Erythroblast (primary cell): ENCODE data around the gene PTPRT.

ENCODE experiments used
- DNase-seq, 2 experiments: peaks; one replicate each; lab custom pipeline; 2025; lab: John Stamatoyannopoulos, UW
- GATA1 ChIP-seq: IDR thresholded peaks from 2 replicates; pipeline ENCODE4 v1.6.1; 2011; ENCODE audit warnings: low read depth, mild to moderate bottlenecking, control low read depth, low read length, moderate library complexity
- POLR2A ChIP-seq: IDR thresholded peaks from 2 replicates; pipeline ENCODE4 v1.6.1; 2011; ENCODE audit warnings: mild to moderate bottlenecking, low read length

Gene PTPRT

GRCh38 chr20:43191946-43192863 is 2.5 kb upstream of the PTPRT start:
- TF ChIP-seq POLR2A: no peak
- TF ChIP-seq GATA1: no peak
- peak; percentile 5 to 23 for DNase-seq

GRCh38 chr20:43191143-43191542 is 1.4 kb upstream of the PTPRT start:
- no peak for TF ChIP-seq POLR2A
- no peak for TF ChIP-seq GATA1
- no peak for DNase-seq

- DNase-seq: no peak
- TF ChIP-seq POLR2A (no peak), GATA1 (no peak)
Measured at GRCh38 chr20:43190332-43190953, 737 bp upstream of the PTPRT start.

- TF ChIP-seq POLR2A (no peak), GATA1 (no peak)
Measured at GRCh38 chr20:43188861-43189553, 699 bp downstream of the PTPRT start.

GRCh38 chr20:43188234-43188653 is 1.5 kb downstream of the PTPRT start:
- DNase-seq: no peak
- no peak for TF ChIP-seq GATA1
- TF ChIP-seq POLR2A: no peak

More at GRCh38 chr20:43188861-43189553, 699 bp downstream of the PTPRT start:
- DNase-seq: no peak

GRCh38 chr20:43187476-43188233 is 2.1 kb downstream of the PTPRT start:
- DNase-seq: peak; percentile 57 to 75

GRCh38 chr20:43186312-43186711 is 3.4 kb downstream of the PTPRT start:
- DNase-seq: no peak
- TF ChIP-seq GATA1 (no peak), POLR2A (no peak)

More at GRCh38 chr20:43187476-43188233, 2.1 kb downstream of the PTPRT start:
- TF ChIP-seq GATA1 (no peak), POLR2A (no peak)

- no peak for TF ChIP-seq POLR2A
- no peak for TF ChIP-seq GATA1
Measured at GRCh38 chr20:43185901-43186300, 3.8 kb downstream of the PTPRT start.

GRCh38 chr20:43183536-43184070 is 6.1 kb downstream of the PTPRT start:
- TF ChIP-seq POLR2A: no peak
- no peak for TF ChIP-seq GATA1

More at GRCh38 chr20:43185901-43186300, 3.8 kb downstream of the PTPRT start:
- no peak for DNase-seq

GRCh38 chr20:43178080-43178479 is 11.6 kb downstream of the PTPRT start:
- TF ChIP-seq POLR2A (no peak), GATA1 (no peak)
- no peak for DNase-seq

More at GRCh38 chr20:43183536-43184070, 6.1 kb downstream of the PTPRT start:
- no peak for DNase-seq

- DNase-seq: no peak
Measured at GRCh38 chr20:43176726-43177125, 13.0 kb downstream of the PTPRT start.

GRCh38 chr20:43171930-43172329 is 17.8 kb downstream of the PTPRT start:
- TF ChIP-seq GATA1 (no peak), POLR2A (no peak)
- no peak for DNase-seq

More at GRCh38 chr20:43176726-43177125, 13.0 kb downstream of the PTPRT start:
- TF ChIP-seq POLR2A (no peak), GATA1 (no peak)

GRCh38 chr20:43170771-43171170 is 18.9 kb downstream of the PTPRT start:
- DNase-seq: no peak
- no peak for TF ChIP-seq GATA1
- no peak for TF ChIP-seq POLR2A
